Measurements from ENCODE around the gene GPR183.
A peak's percentile ranks its signal among the peaks of the same experiment; 100 is the strongest.

Gene GPR183

DNA sequence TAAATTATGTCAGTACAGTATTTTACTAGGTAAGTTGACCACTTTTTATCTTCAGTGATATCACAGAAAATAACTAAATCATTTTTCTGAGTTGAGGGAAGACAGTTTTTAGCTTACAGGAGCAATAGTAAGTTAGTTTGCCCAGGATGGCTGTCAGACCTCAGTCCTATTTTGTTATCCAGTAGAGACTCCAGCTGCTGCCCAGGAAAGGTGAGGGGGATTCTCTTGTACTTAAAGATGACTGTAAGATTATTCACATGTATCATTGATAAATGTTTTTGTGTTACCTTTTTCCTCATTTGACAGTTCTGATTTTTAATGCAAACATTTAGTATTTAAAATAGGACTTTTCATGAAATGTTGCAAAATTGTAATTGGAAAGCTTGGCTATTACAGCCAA, 14.5 kb upstream of the GPR183 start:
- H3K27me3 ChIP-seq (ENCODE audit: insufficient read depth, low read length): no peaks in the 10 kb centered on the region
- no peak overlapping the region for H3K4ac ChIP-seq (ENCODE audit: low read depth, low read length)
- peaks cover 8% of the 10 kb centered on the region in 2 experiments for H3K36me3 ChIP-seq (ENCODE audit: control insufficient read depth in 1 of 2, insufficient read depth in 2 of 2, low read length in 2 of 2)
- no peak overlapping the region for H2BK12ac ChIP-seq (ENCODE audit: low read length)
- no peak overlapping the region for H2BK5ac ChIP-seq (ENCODE audit: low read depth, low read length, poor library complexity)
- no peak overlapping the region for H3K4me2 ChIP-seq (ENCODE audit: low read length)
- no peak overlapping the region for H3K14ac ChIP-seq (ENCODE audit: low read length)
- H4K12ac ChIP-seq (ENCODE audit: low read depth, low read length): no peak overlapping the region
- H3K4me3 ChIP-seq (ENCODE audit: low read depth, low read length): no peak overlapping the region
- DNase-seq: no peak
- no peak overlapping the region for H2BK120ac ChIP-seq (ENCODE audit: insufficient read depth, low read length, poor library complexity)
- no peaks in the 10 kb centered on the region for H3K4me1 ChIP-seq (ENCODE audit: control insufficient read depth in 1 of 2, insufficient read depth in 2 of 2, low read length in 2 of 2)
- no peak overlapping the region for H4K8ac ChIP-seq (ENCODE audit: low read depth, low read length)
- H4K91ac ChIP-seq (ENCODE audit: low read depth, low read length): no peak overlapping the region
- no peak overlapping the region for H3K23ac ChIP-seq (ENCODE audit: low read length)
- H3K79me1 ChIP-seq (ENCODE audit: low read length): no peaks in the 10 kb centered on the region
- H2AK5ac ChIP-seq (ENCODE audit: low read length): no peak overlapping the region
- H3K18ac ChIP-seq (ENCODE audit: low read length): no peak overlapping the region
- H2AFZ ChIP-seq (ENCODE audit: insufficient read depth, low read length, poor library complexity): no peak overlapping the region
- H3K9me3 ChIP-seq (ENCODE audit: insufficient read depth, low read depth, low read length): no peaks in the 10 kb centered on the region
- H3K27ac ChIP-seq (ENCODE audit: low read depth, low read length): no peak overlapping the region
- H3K9ac ChIP-seq (ENCODE audit: low read length): no peak overlapping the region
- H3K79me2 ChIP-seq (ENCODE audit: control insufficient read depth, insufficient read depth, low read length, poor library complexity): no peaks in the 10 kb centered on the region

DNA sequence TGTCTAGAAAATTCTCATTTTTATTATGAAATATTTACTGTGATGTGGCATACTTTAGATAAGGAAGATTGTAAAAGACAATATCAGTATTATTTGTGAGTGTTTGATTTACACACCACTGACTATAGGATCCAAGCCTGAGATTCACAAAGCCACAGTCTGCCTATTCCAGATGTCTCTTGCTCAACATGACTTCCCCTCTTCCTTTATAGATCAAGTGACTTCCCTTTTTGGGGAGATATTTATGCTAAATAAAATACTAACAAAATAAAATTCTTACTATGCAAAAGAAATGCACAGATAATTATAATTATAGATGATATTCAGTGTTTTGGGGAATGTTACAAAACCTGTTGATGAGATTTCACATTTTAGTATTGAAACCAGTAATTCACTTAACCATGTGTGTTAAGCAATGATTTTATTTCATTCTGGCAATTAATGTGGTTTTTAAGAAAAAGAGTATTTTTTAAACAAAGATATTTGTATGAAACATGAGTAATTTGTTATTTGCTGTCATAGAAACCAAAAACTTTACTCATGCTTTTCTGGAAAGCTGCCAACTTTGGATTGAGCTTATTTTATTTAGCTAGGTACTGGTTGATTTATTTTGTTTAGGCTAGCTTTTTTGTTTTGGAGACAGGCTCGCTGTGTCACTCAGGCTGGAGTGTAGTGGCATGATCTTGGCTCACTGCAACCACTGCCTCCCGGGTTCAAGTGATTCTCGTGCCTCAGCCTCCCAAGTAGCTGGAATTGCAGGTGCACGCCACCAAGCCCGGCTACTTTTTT, 13.7 kb upstream of the GPR183 start:
- Histone ChIP-seq H3K9me3 (ENCODE audit: insufficient read depth, low read depth, low read length) (no peaks in the 10 kb centered on the region), H3K4me2 (ENCODE audit: low read length) (no peak overlapping the region), H3K18ac (ENCODE audit: low read length) (no peak overlapping the region), H4K8ac (ENCODE audit: low read depth, low read length) (no peak overlapping the region), H3K27me3 (ENCODE audit: insufficient read depth, low read length) (no peaks in the 10 kb centered on the region), H2BK12ac (ENCODE audit: low read length) (no peak overlapping the region), H3K4ac (ENCODE audit: low read depth, low read length) (no peak overlapping the region), H3K23ac (ENCODE audit: low read length) (no peak overlapping the region), H3K4me1 (ENCODE audit: control insufficient read depth in 1 of 2, insufficient read depth in 2 of 2, low read length in 2 of 2) (no peaks in the 10 kb centered on the region), H4K91ac (ENCODE audit: low read depth, low read length) (no peak overlapping the region), H2AFZ (ENCODE audit: insufficient read depth, low read length, poor library complexity) (no peak overlapping the region), H3K9ac (ENCODE audit: low read length) (no peak overlapping the region), H3K14ac (ENCODE audit: low read length) (no peak overlapping the region), H3K27ac (ENCODE audit: low read depth, low read length) (no peak overlapping the region), H3K4me3 (ENCODE audit: low read depth, low read length) (no peak overlapping the region), H3K79me2 (ENCODE audit: control insufficient read depth, insufficient read depth, low read length, poor library complexity) (no peaks in the 10 kb centered on the region), H4K12ac (ENCODE audit: low read depth, low read length) (no peak overlapping the region), H2BK120ac (ENCODE audit: insufficient read depth, low read length, poor library complexity) (no peak overlapping the region), H3K36me3 (ENCODE audit: control insufficient read depth in 1 of 2, insufficient read depth in 2 of 2, low read length in 2 of 2) (peaks cover 8% of the 10 kb centered on the region in 2 experiments), H2BK5ac (ENCODE audit: low read depth, low read length, poor library complexity) (no peak overlapping the region), H3K79me1 (ENCODE audit: low read length) (no peaks in the 10 kb centered on the region), H2AK5ac (ENCODE audit: low read length) (no peak overlapping the region)
- WGBS (ENCODE audit: extremely low coverage, insufficient coverage, insufficient read length): no CpG with 5 or more reads among the region's 5 CpGs
- DNase-seq: peak in 1 of 2 donors; percentile 51

DNA sequence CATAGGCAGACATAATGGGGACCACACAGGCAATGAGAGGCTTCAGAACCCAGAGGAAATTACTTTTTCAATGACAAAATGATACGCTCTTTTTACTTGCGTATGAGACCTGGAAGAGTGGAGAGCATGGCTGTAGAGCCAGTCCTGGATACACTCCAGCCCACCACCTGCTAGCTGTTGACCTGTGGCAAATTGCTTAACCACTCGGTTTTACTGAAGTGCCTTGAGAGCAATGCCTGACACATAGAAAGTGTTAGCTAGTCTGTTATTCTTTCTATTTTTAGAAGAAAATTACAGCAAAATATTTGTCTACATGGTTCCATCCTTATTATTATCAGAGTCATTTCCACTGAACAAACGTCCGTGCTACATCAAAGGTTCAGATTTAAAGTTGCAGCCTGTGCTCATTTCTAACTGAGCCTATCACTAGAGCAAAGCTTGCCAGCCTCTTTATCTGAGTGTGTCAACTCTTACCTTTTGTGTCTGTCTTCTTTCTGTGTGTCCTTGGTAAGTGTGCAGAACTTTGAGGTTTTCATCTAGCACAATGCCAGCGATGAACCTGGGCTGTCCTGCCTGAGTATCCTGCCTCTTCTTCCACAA, 9.6 kb upstream of the GPR183 start:
- Histone ChIP-seq H2BK5ac (ENCODE audit: low read depth, low read length, poor library complexity) (no peak overlapping the region), H3K9me3 (ENCODE audit: insufficient read depth, low read depth, low read length) (no peaks in the 10 kb centered on the region), H4K12ac (ENCODE audit: low read depth, low read length) (no peak overlapping the region), H3K4me3 (ENCODE audit: low read depth, low read length) (no peak overlapping the region), H2BK120ac (ENCODE audit: insufficient read depth, low read length, poor library complexity) (no peak overlapping the region), H3K79me1 (ENCODE audit: low read length) (no peaks in the 10 kb centered on the region), H2BK12ac (ENCODE audit: low read length) (no peak overlapping the region), H3K9ac (ENCODE audit: low read length) (no peak overlapping the region), H4K91ac (ENCODE audit: low read depth, low read length) (no peak overlapping the region), H3K27me3 (ENCODE audit: insufficient read depth, low read length) (no peaks in the 10 kb centered on the region), H3K79me2 (ENCODE audit: control insufficient read depth, insufficient read depth, low read length, poor library complexity) (no peaks in the 10 kb centered on the region), H3K4ac (ENCODE audit: low read depth, low read length) (no peak overlapping the region), H4K8ac (ENCODE audit: low read depth, low read length) (no peak overlapping the region), H3K4me2 (ENCODE audit: low read length) (no peak overlapping the region), H3K36me3 (ENCODE audit: control insufficient read depth in 1 of 2, insufficient read depth in 2 of 2, low read length in 2 of 2) (peaks cover 2 to 4% of the 10 kb centered on the region in 2 experiments), H3K23ac (ENCODE audit: low read length) (no peak overlapping the region), H3K27ac (ENCODE audit: low read depth, low read length) (no peak overlapping the region), H3K4me1 (ENCODE audit: control insufficient read depth in 1 of 2, insufficient read depth in 2 of 2, low read length in 2 of 2) (no peaks in the 10 kb centered on the region), H2AK5ac (ENCODE audit: low read length) (no peak overlapping the region), H3K14ac (ENCODE audit: low read length) (no peak overlapping the region), H3K18ac (ENCODE audit: low read length) (no peak overlapping the region), H2AFZ (ENCODE audit: insufficient read depth, low read length, poor library complexity) (no peak overlapping the region)
- no peak for DNase-seq
- WGBS (ENCODE audit: extremely low coverage, insufficient coverage, insufficient read length): no CpG with 5 or more reads among the region's 6 CpGs

DNA sequence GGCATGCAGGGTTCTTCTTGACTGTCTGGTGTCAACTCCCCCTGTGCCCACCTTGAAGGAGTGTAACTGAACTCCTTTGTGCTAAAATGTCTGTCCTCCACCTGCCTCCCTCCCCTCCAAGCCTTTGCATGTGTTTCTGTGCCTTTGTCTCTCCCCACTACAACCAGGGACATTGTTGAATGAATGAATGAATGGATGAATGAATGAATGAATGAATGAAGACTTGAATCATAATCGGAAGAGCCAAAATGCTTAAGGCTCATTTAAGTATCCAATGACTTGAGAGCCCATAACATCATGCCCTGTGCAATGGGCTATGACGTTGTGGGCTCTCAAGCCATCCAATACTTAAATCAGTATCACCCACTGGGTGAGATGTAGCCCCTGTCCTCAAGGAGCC, 9.0 kb upstream of the GPR183 start:
- Histone ChIP-seq H2BK5ac (ENCODE audit: low read depth, low read length, poor library complexity) (no peak overlapping the region), H3K4ac (ENCODE audit: low read depth, low read length) (no peak overlapping the region), H3K23ac (ENCODE audit: low read length) (no peak overlapping the region), H2AK5ac (ENCODE audit: low read length) (no peak overlapping the region), H2BK12ac (ENCODE audit: low read length) (no peak overlapping the region), H3K4me2 (ENCODE audit: low read length) (no peak overlapping the region), H4K8ac (ENCODE audit: low read depth, low read length) (no peak overlapping the region), H4K91ac (ENCODE audit: low read depth, low read length) (no peak overlapping the region), H3K9me3 (ENCODE audit: insufficient read depth, low read depth, low read length) (no peaks in the 10 kb centered on the region), H2BK120ac (ENCODE audit: insufficient read depth, low read length, poor library complexity) (no peak overlapping the region), H3K9ac (ENCODE audit: low read length) (no peak overlapping the region), H3K4me3 (ENCODE audit: low read depth, low read length) (no peak overlapping the region), H2AFZ (ENCODE audit: insufficient read depth, low read length, poor library complexity) (no peak overlapping the region), H3K79me2 (ENCODE audit: control insufficient read depth, insufficient read depth, low read length, poor library complexity) (no peaks in the 10 kb centered on the region), H3K4me1 (ENCODE audit: control insufficient read depth in 1 of 2, insufficient read depth in 2 of 2, low read length in 2 of 2) (no peaks in the 10 kb centered on the region), H4K12ac (ENCODE audit: low read depth, low read length) (no peak overlapping the region), H3K18ac (ENCODE audit: low read length) (no peak overlapping the region), H3K79me1 (ENCODE audit: low read length) (no peaks in the 10 kb centered on the region), H3K36me3 (ENCODE audit: control insufficient read depth in 1 of 2, insufficient read depth in 2 of 2, low read length in 2 of 2) (peaks cover 2 to 4% of the 10 kb centered on the region in 2 experiments), H3K27me3 (ENCODE audit: insufficient read depth, low read length) (no peaks in the 10 kb centered on the region), H3K27ac (ENCODE audit: low read depth, low read length) (no peak overlapping the region), H3K14ac (ENCODE audit: low read length) (no peak overlapping the region)
- DNase-seq: no peak
- WGBS (ENCODE audit: extremely low coverage, insufficient coverage, insufficient read length): no CpG with 5 or more reads among the region's 2 CpGs

All from trophoblast cell (in vitro differentiated cells and primary cell).